SK-N-SH (cell line): ENCODE data around the gene OCSTAMP.

Source experiments
- CHD2 ChIP-seq: fragments of 150-350 bp; IDR thresholded peaks from 2 replicates; pipeline ENCODE4 v1.6.1; 2018; ENCODE audit warnings: low read length; ENCODE audit not compliant: partially characterized antibody
- CTCF ChIP-seq: fragments of 200-600 bp; sonication (generic); IDR thresholded peaks from 2 replicates; pipeline ENCODE4 v1.6.1; 2017; ENCODE audit warnings: antibody characterized with exemption, mild to moderate bottlenecking, moderate library complexity
- EZH2phosphoT487 ChIP-seq: fragments of 200-600 bp; sonication (generic); IDR thresholded peaks from 2 replicates; pipeline ENCODE4 v1.6.1; 2017; ENCODE audit warnings: low read depth, mixed run types, mild to moderate bottlenecking, antibody characterized with exemption, moderate library complexity, borderline replicate concordance
- FOXM1 ChIP-seq: IDR thresholded peaks from 2 replicates; pipeline ENCODE4 v1.4.0; 2012; ENCODE audit warnings: low read depth, mild to moderate bottlenecking
- JUND ChIP-seq: IDR thresholded peaks from 2 replicates; pipeline ENCODE4 v1.4.0; 2012
- POLR2AphosphoS5 ChIP-seq: IDR thresholded peaks from 2 replicates; pipeline ENCODE4 v1.6.1; 2012; ENCODE audit warnings: low read depth, low read length
- RAD21 ChIP-seq: IDR thresholded peaks from 2 replicates; pipeline ENCODE4 v1.6.1; 2012; ENCODE audit warnings: mild to moderate bottlenecking, low read length
- RCOR1 ChIP-seq: fragments of 150-350 bp; IDR thresholded peaks from 2 replicates; pipeline ENCODE4 v1.6.1; 2017; ENCODE audit warnings: antibody characterized with exemption, low read length
- REST ChIP-seq: IDR thresholded peaks from 2 replicates; pipeline ENCODE4 v1.6.1; 2012; ENCODE audit warnings: mild to moderate bottlenecking, low read depth, low read length, moderate library complexity
- RFX5 ChIP-seq: IDR thresholded peaks from 2 replicates; pipeline ENCODE4 v1.6.1; 2012; ENCODE audit warnings: mild to moderate bottlenecking, improper control_type of control experiment, low read length
- RXRA ChIP-seq: IDR thresholded peaks from 2 replicates; pipeline ENCODE4 v1.4.0; 2012; ENCODE audit warnings: low read depth, mild to moderate bottlenecking, borderline replicate concordance
- SIN3A ChIP-seq: IDR thresholded peaks from 2 replicates; pipeline ENCODE4 v1.6.1; 2012; ENCODE audit warnings: low read depth, mild to moderate bottlenecking, low read length, moderate library complexity, borderline replicate concordance
- TF ChIP-seq, protein P1 (sequence below): fragments of 150-350 bp; IDR thresholded peaks from 2 replicates; pipeline ENCODE4 v1.6.1; 2017; ENCODE audit warnings: antibody characterized with exemption, low read length, low read depth, borderline replicate concordance
- TF ChIP-seq, protein P2 (sequence below): IDR thresholded peaks from 2 replicates; pipeline ENCODE4 v1.4.0; 2012; ENCODE audit warnings: low read depth, borderline replicate concordance

DNA sequence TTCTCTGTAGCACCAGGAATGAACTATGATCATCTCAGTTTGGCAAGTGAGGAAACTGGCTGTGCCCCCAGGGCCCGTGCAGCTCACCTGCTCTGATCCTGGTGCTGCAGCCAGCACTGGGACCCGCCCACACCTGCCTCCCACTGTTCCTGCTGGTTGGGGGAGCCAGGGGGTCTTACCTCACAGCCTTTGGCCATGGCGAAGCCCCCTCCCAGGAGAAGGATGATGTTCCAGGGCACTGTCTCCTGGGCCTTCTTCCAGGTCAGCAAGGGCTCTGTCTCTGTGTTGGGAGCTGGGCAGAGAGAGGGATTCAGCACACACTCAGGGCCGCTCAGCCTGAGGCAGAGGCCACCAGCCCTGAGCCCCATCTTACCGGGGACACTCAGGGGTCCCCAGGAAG lies 24.9 kb upstream of the OCSTAMP start:
- TF ChIP-seq, protein P1, sequence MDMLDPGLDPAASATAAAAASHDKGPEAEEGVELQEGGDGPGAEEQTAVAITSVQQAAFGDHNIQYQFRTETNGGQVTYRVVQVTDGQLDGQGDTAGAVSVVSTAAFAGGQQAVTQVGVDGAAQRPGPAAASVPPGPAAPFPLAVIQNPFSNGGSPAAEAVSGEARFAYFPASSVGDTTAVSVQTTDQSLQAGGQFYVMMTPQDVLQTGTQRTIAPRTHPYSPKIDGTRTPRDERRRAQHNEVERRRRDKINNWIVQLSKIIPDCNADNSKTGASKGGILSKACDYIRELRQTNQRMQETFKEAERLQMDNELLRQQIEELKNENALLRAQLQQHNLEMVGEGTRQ, result no peak
- TF ChIP-seq RXRA (no peak), CTCF (no peak), POLR2AphosphoS5 (no peak), RAD21 (no peak), EZH2phosphoT487 (no peak), SIN3A (no peak), REST (no peak), RFX5 (no peak), FOXM1 (no peak), CHD2 (no peak), JUND (no peak), RCOR1 (no peak)
- TF ChIP-seq, protein P2, sequence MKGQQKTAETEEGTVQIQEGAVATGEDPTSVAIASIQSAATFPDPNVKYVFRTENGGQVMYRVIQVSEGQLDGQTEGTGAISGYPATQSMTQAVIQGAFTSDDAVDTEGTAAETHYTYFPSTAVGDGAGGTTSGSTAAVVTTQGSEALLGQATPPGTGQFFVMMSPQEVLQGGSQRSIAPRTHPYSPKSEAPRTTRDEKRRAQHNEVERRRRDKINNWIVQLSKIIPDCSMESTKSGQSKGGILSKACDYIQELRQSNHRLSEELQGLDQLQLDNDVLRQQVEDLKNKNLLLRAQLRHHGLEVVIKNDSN, result no peak
